ENCODE measurements around the gene FNDC11.

FNDC11 gene

DNA sequence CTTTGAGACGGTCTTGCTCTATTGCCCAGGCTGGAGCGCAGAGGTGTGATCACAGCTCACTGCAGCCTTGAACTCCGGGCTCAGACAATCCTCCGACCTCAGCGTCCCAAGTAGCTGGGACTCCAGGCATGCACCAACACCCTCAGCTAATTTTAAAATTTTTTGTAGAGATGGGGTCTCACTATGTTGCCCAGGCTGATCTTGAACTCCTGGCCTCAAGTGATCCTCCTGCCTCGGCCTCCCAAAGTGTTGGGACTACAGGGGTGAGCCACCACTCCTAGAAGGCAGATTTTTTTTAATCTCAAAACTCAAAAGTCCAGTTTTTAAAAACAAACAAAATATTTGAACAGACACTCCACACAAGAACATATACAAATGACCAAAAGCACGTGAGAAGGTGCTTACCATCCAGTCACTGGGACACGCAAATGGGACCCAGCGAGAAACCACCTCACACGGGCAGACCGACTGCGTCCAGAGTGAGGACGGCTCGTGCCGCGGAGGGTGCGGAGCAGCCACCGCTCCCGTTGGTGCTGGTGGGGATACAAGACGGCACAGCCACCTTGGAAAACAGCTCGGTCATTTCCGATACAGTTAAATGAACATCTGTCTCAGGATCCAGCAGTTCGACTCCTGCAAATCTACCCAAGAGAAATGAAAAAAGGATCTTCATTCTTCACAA lies 28.6 kb downstream of the FNDC11 start:
- no peak for DNase-seq

DNA sequence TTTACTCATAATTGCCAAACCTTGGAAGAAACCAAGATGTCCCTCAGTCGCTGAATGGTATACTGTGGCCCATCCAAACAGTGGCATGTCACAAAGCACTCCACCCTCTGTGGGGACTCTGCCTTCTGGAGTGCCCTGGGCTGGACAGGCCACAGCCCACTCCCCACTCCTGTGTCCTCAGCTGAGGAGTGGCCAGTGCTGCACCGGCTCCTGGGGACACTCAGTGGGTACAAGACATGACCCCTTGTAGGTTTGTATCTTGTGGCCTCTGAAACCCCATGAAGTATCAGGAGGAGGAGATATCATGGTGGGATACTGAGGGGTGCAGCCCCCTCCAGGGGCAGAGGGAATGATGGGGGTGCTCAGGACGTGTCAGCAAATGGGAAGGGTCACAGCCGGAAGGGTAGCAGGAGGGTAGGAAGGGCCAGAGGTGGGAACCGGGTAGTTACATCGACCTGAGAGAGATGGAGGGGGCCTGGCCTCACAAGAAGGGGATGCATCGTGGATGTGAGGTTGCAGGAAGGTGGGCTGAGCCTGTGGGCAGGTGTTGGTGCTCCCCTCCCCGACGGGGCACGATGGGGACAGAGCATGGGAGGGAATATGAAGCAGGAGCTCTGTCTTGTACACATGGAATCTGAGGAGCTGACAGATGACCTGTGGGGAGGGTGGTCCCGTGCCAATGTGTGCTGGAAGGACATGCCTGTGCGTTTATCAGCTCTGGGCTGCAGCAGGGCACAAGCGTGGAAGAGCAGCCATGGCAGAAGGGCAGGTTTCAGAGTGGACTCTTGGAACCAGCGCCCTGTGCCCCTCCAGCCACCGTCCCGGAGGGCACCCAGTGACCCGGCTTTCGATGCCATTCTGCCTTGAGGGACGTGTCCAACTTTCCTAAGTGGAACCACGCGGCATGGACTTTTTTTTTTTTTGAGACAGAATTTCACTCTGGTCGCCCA lies 31.9 kb downstream of the FNDC11 start:
- no peak for DNase-seq

DNA sequence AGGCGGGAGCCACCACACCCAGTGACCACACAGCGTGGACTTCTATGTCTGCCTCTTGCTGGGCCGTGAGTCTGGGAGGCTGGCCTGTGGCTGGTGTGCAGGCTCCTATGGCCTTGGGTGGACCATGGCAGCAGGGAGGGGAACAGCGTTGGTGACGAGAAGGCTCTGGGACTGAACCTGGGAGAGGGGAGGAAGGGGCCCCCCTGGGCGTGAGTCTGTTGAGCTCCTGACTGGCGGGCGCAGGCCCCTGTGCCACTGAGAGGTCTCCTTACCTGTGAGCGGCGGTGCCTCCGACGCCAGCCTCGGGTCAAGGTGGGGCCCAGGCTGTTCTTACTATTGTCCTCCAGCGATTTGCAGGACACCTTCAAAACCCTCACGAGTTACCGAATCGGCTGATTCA lies 32.8 kb downstream of the FNDC11 start:
- no peak for DNase-seq

DNA sequence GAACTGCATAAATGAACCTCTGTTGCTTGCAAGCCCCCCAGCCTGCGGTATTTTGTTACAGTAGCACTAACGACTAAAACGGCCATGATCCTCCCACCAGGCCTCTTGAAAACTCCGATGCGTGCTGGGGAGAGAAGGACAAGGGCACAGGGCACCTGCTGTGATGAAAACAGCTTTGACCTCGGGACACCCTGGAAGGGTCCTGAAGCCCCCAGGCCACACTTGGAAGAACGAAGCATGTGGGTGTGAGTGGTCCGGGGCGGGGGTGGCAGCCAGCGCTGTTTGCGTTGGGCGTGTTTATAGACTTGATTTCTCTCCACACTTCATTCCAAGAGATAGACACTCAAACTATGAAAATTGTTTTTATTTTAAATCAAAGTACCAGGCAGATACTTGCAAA lies 33.3 kb downstream of the FNDC11 start:
- no peak for DNase-seq

DNA sequence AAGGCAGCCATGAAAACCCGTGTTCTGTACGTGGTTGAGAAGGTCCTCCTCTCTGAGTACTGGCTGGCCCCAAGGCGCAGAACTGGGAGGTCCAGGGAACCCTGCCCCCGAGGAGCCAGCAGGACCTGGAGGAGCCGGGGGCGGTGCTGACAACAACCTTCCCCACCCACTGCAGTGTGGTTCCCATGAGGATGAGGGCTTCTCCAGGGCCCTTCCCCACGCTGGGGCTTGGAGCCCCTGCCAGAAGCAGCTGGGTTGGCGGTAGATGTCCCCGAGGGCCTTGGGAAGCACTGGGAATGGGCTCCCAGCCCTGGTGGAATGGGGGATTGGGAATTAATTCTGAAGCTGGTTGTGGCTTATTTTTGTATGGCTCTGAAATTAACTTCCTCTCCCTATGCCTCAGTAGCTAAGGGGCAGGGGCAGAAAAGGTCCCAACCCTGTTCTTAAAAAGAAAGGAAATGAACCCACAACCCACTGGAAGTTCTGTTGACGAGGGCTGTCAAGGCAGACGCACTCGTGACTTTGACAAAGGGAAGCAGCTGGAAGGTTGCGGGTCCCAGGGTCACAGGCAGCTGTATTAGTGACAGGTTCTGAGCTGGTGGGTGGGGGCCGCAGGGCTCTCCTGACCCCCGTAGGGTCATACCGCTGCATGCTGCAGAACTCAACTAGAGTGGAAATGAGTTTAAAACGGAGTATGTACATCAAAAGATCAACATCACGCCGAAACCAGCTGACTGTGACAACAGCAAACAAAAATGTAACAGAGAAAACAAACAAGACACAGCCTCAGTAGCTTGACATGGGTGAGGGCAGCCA lies 34.0 kb downstream of the FNDC11 start:
- DNase-seq, result no peak

DNA sequence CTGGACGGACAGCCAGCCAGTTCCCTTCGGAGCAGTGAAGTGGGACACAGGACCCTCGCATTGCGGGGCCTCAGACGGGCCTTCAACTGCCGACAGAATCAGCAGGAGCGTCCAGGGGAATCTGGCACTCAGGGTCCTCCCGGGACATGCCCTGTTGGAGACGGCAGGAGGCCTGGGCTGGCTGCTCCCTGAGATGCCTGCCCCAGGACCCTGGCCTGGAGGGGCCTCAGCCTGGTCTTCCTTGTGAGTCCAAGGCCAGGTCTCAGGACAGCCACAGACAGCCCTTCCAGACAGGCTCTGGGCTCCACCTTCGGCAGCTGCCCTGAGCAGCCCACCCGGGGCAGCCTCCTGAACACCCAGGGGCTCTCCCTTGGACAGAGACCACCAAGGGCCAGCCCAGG lies 34.7 kb downstream of the FNDC11 start:
- no peak for DNase-seq

DNA sequence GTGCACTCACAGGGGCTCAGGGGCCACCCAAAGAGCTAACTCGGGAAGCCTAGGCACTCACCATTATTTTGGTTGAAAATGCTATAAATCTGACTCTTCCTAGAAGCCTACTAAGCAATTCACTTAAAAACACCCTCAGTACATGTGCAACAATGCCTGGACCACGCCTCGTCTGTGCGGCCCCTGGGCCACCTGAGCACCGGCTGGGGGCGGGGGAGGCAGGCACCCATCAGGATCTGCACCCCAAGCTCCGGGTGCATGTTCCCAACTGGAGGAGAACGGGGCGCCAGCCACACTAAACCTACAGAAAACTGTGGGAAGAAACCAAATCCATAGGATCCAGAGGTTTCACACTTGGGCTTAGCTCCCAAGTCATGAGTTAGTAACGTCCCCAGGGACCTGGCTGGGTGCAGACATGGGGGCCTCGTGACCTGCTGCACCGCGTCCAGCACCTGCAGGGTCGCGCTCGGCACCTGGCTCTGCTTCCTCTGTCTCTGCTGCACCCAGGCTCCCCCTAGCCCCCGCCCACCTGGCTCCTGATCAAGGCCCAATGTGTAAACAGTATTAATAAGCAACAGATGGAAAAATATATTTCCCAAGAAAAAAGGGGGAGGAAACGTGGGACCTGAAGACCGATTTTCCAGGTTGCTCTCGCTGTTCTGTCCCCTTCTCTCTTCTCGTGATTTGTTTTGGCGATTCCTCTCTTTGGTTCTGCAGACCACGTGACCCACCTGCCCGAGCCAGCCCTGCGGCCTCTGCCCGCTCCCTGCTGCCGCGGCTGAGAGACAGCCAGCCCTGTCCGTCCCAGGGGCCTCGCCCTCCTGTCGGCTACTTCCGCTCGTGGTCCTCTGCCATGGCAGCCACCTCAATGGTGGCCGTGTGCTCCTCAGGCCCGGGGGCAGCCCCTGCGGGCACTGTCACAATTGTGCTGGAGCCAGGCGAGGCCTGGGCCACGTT lies 35.6 kb downstream of the FNDC11 start:
- DNase-seq, result no peak

DNA sequence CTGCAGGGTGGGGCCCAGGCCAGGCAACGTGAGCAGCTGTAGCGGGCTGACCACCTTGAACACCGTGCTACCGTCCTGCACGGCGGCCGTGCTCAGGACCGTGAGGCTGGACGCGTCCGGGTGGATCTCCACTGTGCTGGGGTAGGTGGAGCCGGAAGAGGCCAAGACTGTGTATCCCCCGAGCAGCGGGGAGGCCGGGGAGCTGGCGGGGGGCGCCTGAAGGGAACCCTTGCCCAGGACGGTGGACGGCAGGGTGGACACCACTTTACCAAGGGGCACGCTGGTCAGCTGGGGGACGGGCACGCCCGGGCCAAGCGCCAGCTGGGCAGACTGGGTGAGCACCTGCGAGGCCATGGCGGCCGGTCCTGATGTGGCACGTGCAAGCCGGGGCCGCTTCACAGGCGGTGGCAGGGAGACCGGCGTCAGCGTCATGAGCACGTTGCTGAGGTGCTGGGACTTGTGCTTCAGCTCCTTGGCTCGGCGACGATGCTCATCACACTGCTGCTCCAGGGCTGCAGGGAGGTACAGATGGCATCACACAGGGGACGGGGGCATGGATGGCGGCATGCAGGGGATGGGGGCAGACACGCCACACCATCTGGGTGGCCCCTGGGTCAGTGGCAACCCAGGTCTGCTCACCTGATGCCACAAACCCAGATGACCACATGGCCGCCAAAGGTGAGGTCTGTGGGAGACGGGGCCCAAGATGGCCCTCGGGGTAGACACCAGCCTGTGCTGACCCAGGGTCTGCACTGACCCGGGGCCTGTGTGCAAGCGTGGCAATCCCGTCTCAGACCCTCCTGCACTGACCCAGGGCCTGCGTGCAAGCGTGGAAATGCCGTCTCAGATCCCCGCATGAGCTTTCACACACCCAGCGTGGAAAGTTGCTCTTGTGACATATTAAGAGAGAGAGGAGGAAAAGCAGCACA lies 36.5 kb downstream of the FNDC11 start:
- no peak for DNase-seq

DNA sequence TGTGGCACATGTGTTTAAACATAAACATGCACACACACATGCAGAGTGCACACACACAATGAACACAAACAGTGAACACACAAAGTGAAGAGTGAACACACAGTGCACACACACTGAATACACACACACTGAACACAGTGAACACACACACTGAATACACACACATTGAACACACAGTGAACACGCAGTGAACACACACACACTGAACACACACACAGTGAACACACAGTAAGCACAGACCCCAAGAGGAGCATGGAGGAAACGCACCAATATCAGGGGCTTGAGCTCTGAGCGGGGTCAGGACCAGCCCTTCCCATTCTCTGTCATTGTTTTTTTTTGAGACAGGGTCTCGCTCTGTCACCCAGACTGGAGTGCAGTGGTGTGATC lies 37.2 kb downstream of the FNDC11 start:
- DNase-seq, result no peak

DNA sequence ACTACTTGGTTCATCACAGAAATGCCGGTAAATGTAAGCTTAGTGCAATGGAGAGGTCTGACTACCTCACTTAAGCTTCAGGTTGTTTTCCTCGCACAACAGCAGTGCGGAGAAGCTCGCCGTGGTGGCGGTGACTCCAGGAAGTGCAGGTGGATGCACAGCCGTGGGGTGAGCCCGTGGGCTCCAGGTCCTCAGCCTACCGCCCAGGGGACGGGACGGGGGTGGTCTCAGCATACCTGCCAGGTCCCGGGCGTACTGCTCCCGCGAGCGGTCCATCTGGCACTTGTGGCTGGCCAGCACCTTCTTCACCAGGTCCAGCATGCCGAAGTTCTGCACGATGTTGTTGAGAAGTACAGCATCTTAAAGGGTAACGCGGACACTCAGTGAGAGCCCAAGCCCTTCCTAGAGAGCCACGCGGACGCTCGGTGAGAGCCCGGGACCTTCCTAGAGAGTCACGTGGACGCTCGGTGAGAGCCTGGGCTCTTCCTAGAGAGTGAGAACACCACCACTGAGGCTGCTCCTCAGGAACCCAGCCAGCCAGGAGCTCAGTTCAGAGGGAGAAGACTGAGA lies 37.9 kb downstream of the FNDC11 start:
- DNase-seq, result no peak

DNA sequence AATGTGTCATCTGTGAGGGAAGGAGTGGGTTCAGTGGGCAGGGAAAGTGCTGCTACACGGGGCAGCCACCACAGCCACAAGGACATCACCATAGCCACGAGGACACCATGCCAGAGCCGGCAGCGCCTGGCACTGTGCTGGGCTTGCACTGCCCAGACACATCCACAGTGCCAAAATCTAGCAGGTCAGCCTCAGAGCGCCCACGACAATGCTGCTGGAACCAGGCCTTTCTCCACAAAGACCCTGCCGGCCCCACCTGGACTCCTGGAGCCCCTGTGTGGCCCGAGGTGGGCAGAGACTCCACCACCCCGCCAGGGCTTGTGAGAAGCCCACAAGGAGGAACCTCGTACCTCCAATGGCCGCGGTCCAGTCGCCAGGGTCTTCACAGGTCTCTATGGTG lies 38.7 kb downstream of the FNDC11 start:
- DNase-seq, result no peak

DNA sequence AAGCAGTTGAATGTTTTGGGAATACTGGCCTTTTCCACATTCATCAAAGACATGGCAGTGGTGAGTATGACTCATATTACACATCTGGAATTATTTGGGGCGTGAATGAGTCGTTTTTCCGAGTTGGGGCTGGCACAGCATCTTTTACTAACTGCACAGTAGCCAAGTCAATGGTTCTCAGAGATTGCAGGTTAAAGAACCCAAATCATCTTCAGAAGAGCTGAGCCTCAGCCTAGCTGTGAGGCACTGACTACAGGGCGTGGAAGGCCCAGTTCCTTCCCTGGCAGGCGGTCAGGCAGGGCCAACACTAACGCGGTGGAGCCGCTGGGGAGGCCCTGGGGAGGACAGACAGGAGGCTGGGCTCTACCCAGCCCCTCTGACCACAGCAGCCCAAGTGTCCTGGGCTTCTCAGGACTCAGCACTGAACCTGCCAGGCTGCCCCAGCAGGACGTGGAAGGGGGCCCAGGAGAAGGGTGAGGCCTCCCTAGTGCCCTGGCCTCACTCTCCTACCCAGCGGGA lies 40.1 kb downstream of the FNDC11 start:
- no peak for DNase-seq

DNA sequence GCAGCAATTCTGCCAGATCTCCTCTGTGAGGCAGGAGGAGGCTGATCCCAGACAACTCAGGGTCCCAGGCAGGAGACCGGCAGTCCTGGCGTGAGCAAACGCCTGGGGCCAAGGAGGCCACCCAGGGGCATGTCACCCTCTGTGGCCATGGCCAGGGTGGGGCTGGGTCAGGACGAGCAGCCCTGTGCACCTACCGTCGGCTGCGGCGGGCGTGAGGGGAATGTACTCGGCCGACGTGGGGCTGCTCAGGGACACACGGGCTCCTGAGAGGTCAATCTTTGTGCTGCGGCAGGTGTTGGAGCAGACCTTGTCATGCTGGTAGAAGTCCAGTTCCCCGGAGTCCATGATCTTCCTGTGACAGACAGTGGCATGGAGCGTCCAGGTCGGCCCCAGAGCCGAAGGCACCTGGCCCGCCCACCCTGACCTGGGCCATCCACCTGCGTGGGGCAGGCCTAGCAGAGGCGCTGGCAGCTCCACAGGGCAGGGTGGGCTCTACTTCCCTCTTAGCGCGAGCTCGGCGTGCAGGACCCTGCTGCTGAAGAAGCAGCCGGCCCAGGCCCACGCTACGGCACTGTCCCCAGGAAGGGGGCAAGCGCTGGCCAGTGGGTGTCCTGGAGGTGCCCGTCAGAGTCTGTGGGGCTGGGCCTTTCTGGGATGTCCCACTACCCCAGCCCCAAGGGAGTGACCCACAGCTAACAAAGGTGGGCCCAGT lies 41.6 kb downstream of the FNDC11 start:
- DNase-seq, result no peak

DNA sequence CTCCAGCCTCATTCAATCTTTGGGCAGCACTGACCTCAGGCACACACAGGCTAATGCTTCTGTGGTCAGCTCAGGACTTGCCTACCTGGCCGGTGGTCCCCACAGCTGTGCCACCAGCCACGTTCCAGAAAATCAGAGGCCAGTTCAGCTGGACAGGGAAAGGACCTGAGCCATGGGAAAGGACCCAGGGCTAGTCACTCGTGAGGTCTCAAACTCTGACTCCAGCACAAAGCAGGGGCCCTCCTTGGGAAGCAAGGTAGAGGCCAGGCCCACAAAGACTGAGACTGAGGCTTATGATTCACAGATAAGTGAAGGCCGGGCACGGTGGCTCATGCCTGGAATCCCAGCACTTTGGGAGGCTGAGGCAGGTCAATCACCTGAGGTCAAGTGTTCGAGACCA lies 42.5 kb downstream of the FNDC11 start:
- DNase-seq, result no peak

DNA sequence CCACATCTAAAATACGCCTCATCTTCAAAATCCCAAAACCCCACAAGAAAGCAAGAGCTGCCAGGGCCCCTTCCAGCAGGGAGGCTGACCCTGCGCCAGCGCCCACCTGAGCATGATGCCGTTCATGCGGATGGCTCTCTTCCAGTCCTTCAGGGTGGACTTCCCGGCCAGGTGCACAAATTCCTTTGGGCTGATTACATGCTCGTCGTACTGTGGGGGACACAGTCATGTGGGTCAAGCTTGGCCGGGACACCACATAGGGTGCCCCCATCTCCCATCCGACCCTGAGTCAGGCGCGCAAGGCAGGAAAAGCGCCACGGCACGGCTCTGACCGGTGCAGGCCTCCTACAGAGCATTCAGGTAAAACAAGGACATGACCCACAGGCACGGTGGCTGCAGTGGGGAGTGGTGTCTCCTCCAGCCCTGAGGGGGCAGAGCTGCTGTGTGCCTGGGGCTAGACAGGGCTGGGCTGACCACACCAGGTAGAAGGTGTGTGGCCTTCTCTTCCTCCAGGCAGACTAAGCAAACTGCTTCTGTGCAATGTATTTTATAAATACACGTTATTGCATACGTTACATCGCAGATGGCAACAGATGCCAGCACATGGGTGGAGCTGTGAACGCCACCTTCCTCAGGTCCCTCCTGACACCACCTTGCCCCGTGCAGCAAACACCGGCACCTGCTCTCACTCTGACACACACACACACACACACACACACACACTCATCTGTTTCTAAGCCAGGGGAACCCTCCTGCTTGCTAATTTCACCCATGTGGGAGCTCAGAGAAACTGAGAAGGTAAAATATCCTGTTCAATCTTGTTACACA lies 43.9 kb downstream of the FNDC11 start:
- DNase-seq, result no peak

DNA sequence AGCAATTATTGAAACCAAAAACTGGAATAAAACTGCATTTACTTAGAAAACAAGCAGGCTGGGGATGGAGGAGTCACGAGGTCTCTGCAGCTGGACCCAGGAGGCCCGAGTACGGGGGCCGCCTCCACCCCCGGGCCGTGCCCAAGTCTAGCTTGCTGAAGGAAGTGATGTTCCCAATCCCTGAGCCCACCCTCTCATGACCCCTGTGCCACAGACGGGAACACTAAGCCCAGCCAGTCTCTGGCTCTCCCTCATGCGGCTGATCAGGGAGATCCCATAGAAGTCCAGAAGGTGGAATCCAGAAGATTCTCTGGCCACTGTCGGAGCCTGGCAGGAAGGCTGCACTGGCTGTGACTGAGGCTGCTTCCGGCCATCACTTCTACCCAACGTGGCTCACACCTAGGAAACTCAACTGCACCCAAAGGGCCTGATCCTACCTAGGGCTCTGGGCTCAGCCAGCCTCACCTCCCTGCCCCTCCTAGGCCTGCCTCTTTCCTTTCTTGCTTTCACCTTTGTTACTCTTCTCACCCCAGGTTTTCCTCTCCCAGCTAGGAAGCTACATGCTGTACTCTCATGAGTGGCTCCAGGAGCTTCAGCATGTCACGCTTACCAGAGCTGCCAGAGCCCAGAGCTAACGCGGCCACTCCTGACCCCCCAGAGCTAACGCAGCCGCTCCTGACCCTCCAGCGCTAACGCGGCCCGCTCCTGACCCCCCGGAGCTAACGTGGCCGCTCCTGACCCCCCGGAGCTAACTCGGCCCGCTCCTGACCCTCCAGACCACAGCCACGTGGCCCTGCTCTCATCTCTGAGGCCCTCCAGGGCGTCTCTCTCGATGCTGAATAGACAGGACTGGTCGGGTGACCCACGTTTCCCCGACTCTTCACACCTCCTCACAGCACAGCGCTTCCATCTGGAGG lies 44.8 kb downstream of the FNDC11 start:
- DNase-seq, result no peak

DNA sequence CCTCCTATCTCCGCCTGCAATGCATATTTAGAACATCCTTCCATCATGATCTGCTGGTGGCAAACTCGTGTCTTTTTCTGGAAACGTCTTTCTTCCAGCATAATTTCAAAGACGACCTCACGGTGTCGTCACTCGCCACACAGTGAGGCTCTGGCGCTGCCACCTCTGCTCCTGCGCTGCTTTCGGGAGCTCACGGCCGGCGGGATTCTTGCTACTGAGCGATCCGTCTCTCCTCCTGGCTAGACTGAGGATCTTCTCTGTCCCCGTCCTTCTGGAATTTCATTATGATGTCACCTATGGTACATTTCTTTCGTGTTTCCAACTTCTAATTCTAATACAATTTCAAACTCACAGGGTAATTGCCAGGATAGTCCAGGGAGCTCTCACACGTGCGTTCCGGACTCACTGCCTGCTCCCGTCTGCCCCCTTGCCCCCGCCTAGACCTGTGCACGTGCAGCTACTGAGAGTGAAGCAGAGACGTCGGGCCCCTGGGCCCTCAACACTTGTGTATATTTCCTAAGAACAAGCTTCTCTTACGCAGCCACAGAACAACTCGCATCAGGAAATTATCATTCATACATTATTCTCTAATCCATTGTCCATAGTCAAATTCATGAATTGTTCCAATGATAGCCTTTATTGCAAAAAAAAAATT lies 45.6 kb downstream of the FNDC11 start:
- DNase-seq, result no peak
